Peyer's patch (tissue), 4 donors: ENCODE data around the gene ARHGEF12. TPM values are rescaled to one million over a fixed set of nuclear protein-coding genes. Genes with fewer than 3 reads are reported as not detected.

Experiments
- DNase-seq, 3 donors: peaks; one replicate each; pipeline ENCODE4 v3.0.0-alpha.2; 2017 to 2019
- H3K27ac ChIP-seq, 4 donors: fragments of 200-600 bp; sonication (generic); one replicate each; pipeline ENCODE4 v1.5.1; 2016 to 2019
- H3K27me3 ChIP-seq, 2 donors: fragments of 200-600 bp; sonication (generic); one replicate each; pipeline ENCODE4 v1.5.1; 2019
- H3K36me3 ChIP-seq, 3 donors: fragments of 200-600 bp; sonication (generic); one replicate each; pipeline ENCODE4 v1.5.1; 2016 to 2019
- H3K4me1 ChIP-seq, 4 donors: fragments of 200-600 bp; sonication (generic); one replicate each; pipeline ENCODE4 v1.5.1; 2016 to 2019
- H3K4me3 ChIP-seq, 4 donors: fragments of 200-600 bp; sonication (generic); 1 replicate in 3 of 4; 2 replicates in 1 of 4; pipeline ENCODE4 v1.5.1; 2016 to 2019; ENCODE audit warnings: mild to moderate bottlenecking in 1 of 4
- H3K9me3 ChIP-seq, 4 donors: fragments of 200-600 bp; sonication (generic); one replicate each; pipeline ENCODE4 v1.5.1; 2016 to 2019; ENCODE audit warnings: mild to moderate bottlenecking in 1 of 4
- CTCF ChIP-seq, 6 experiments: fragments of 450-650 bp in 4 of 6; fragments of 200-600 bp in 2 of 6; sonication (generic) in 1 of 6; IDR thresholded peaks; one replicate each; pipeline ENCODE4 v1.5.1; 2017 to 2019; ENCODE audit warnings: antibody characterized with exemption in 6 of 6, mild to moderate bottlenecking in 3 of 6, moderate library complexity in 1 of 6
- POLR2A ChIP-seq, 2 donors: fragments of 450-650 bp; IDR thresholded peaks; one replicate each; pipeline ENCODE4 v1.5.1; 2017; ENCODE audit warnings: antibody characterized with exemption in 2 of 2, mild to moderate bottlenecking in 2 of 2, moderate library complexity in 2 of 2
- total RNA-seq, 4 donors: library from RNA; depleted of rRNA; stranded (reverse); fragments of >200 nt; gene quantifications; one replicate each; pipeline ENCODE4 v1.1.0, GENCODE V29; 2016

Gene ARHGEF12
- total RNA-seq, 4 donors from 2014 or later = 102 to 122 (median 107) TPM

GRCh38 chr11:120520091-120520822, 184.0 kb downstream of the ARHGEF12 start:
- no peak for DNase-seq
- no peak for TF ChIP-seq CTCF (IDR thresholded peaks at IDR 0.05)
- no peak for TF ChIP-seq POLR2A (IDR thresholded peaks at IDR 0.05)
- no peaks in the 10 kb centered on the region for H3K27me3 ChIP-seq

GRCh38 chr11:120521176-120521575, 185.0 kb downstream of the ARHGEF12 start:
- Histone ChIP-seq H3K27me3 (no peaks in the 10 kb centered on the region), H3K36me3 (no peaks in the 10 kb centered on the region), H3K27ac (no peak overlapping the region), H3K4me3 (no peak overlapping the region), H3K4me1 (no peaks in the 10 kb centered on the region), H3K9me3 (no peaks in the 10 kb centered on the region)
- TF ChIP-seq CTCF (IDR thresholded peaks at IDR 0.05) (no peak), POLR2A (IDR thresholded peaks at IDR 0.05) (no peak)
- DNase-seq = no peak

More at GRCh38 chr11:120520091-120520822, 184.0 kb downstream of the ARHGEF12 start:
- Histone ChIP-seq H3K27ac (no peak overlapping the region), H3K9me3 (no peaks in the 10 kb centered on the region), H3K36me3 (no peaks in the 10 kb centered on the region), H3K4me3 (no peak overlapping the region), H3K4me1 (no peaks in the 10 kb centered on the region)

- no peak for TF ChIP-seq CTCF (IDR thresholded peaks at IDR 0.05)
- no peak for TF ChIP-seq POLR2A (IDR thresholded peaks at IDR 0.05)
- H3K9me3 ChIP-seq = no peaks in the 10 kb centered on the region
- no peaks in the 10 kb centered on the region for H3K36me3 ChIP-seq
- H3K27me3 ChIP-seq = no peaks in the 10 kb centered on the region
- DNase-seq = no peak
- no peak overlapping the region for H3K4me3 ChIP-seq
- no peak overlapping the region for H3K27ac ChIP-seq
- H3K4me1 ChIP-seq = peaks cover 0 to under 1% (median 0%) of the 10 kb centered on the region in 4 donors
Measured at GRCh38 chr11:120522021-120522420, 185.8 kb downstream of the ARHGEF12 start.

DNA sequence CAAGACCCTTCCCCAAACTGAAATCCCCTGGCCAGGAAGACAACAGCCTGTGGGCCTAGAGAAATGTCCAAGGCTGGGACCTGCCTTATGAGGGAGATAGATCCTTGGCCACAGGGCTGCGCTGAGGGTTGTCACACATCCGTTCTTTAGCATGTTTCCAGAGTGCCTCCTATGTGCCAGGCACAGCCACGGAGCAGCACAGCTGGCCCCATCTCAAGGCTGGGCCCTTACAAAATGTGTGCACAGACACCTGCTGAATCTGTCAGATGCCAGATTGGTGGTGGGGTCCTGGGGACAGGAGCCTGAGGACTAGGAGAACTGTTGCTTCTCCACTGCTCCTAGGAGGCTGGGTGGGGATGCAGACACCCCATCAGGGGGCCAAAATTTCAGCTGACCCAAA, 186.5 kb downstream of the ARHGEF12 start:
- H3K9me3 ChIP-seq = no peaks in the 10 kb centered on the region
- no peaks in the 10 kb centered on the region for H3K27me3 ChIP-seq
- DNase-seq = no peak
- H3K36me3 ChIP-seq = no peaks in the 10 kb centered on the region
- TF ChIP-seq CTCF (IDR thresholded peaks at IDR 0.05) (no peak), POLR2A (IDR thresholded peaks at IDR 0.05) (no peak)
- no peak overlapping the region for H3K4me3 ChIP-seq
- no peak overlapping the region for H3K27ac ChIP-seq
- peaks cover 0 to 5% (median 0%) of the 10 kb centered on the region in 4 donors for H3K4me1 ChIP-seq

- peaks cover 0 to 5% (median 0%) of the 10 kb centered on the region in 4 donors for H3K4me1 ChIP-seq
- no peaks in the 10 kb centered on the region for H3K9me3 ChIP-seq
- no peaks in the 10 kb centered on the region for H3K36me3 ChIP-seq
- TF ChIP-seq CTCF (IDR thresholded peaks at IDR 0.05) (no peak), POLR2A (IDR thresholded peaks at IDR 0.05) (no peak)
- no peak overlapping the region for H3K4me3 ChIP-seq
- DNase-seq = no peak
- H3K27ac ChIP-seq = no peak overlapping the region
- no peaks in the 10 kb centered on the region for H3K27me3 ChIP-seq
Measured at GRCh38 chr11:120523196-120523595, 187.0 kb downstream of the ARHGEF12 start.
